Left renal cortex interstitium (tissue), 4 donors: ENCODE results near the gene BACE2. TPM values are rescaled to one million over a fixed set of nuclear protein-coding genes. Genes with fewer than 3 reads are reported as not detected.
"Not testable (repeated sequence)": the region's sequence is repeated elsewhere in the genome, so short reads cannot be mapped to it uniquely, and the experiment has no call there.

Experiments
- DNase-seq, 4 donors: peaks; one replicate each; pipeline ENCODE4 v3.0.0-alpha.2; 2013; ENCODE audit warnings: low read depth in 4 of 4, low spot score in 2 of 4, missing footprints in 1 of 4
- polyA plus RNA-seq, 4 donors: library from polyadenylated mRNA; unstranded; fragments of 120-200 nt; gene quantifications; one replicate each; pipeline ENCODE4 v1.2.1, GENCODE V29; 2013; ENCODE audit not compliant: insufficient read length in 4 of 4

BACE2 gene
- polyA plus RNA-seq, 4 donors, result 24.6 to 34.0 (median 28.6) TPM

GRCh38 chr21:41313285-41314164 is 145.6 kb downstream of the BACE2 start:
- DNase-seq, result not testable (repeated sequence)

- no peak for DNase-seq
Observed at GRCh38 chr21:41315726-41316125, 147.8 kb downstream of the BACE2 start.

GRCh38 chr21:41316200-41317062 is 148.5 kb downstream of the BACE2 start, which contains the start of gene FAM3B:
Gene FAM3B (plus strand): TSS chr21:41316801. CDS start chr21:41316880, 79 bp downstream.
- peak in 1 of 4 donors; percentile 18 for DNase-seq

- DNase-seq, result no peak
Observed at GRCh38 chr21:41317063-41317392, 149.1 kb downstream of the BACE2 start.

- no peak for DNase-seq
Observed at GRCh38 chr21:41317458-41317857, 149.5 kb downstream of the BACE2 start.

GRCh38 chr21:41318218-41318617 is 150.3 kb downstream of the BACE2 start:
- no peak for DNase-seq

- no peak for DNase-seq
Observed at GRCh38 chr21:41319273-41319672, 151.3 kb downstream of the BACE2 start.

GRCh38 chr21:41321211-41321907 is 153.4 kb downstream of the BACE2 start:
- no peak for DNase-seq

- no peak for DNase-seq
Observed at GRCh38 chr21:41321908-41322495, 154.0 kb downstream of the BACE2 start.

- no peak for DNase-seq
Observed at GRCh38 chr21:41322496-41323382, 154.8 kb downstream of the BACE2 start.

GRCh38 chr21:41325138-41325912 is 157.4 kb downstream of the BACE2 start:
- no peak for DNase-seq

- no peak for DNase-seq
Observed at GRCh38 chr21:41326414-41327080, 158.6 kb downstream of the BACE2 start.

- no peak for DNase-seq
Observed at GRCh38 chr21:41327753-41328152, 159.8 kb downstream of the BACE2 start.

- no peak for DNase-seq
Observed at GRCh38 chr21:41328660-41329607, 161.0 kb downstream of the BACE2 start.
